Adrenal gland (tissue), 12 donors: Measurements from ENCODE around the gene CFAP69. TPM values are rescaled to one million over a fixed set of nuclear protein-coding genes. Genes with fewer than 3 reads are reported as not detected.
A peak's percentile ranks its signal among the peaks of the same experiment; 100 is the strongest.

ENCODE experiments used
- DNase-seq, 7 donors: peaks; one replicate each; pipeline ENCODE4 v3.0.0-alpha.2; 2019 to 2020
- H3K27ac ChIP-seq, 5 donors: fragments of 200-600 bp; sonication (generic) in 4 of 5; 1 replicate in 3 of 5; 2 replicates in 2 of 5; pipeline versions ENCODE4 v1.5.1 to v1.8.0; 2016 to 2020; ENCODE audit warnings: mild to moderate bottlenecking in 1 of 5
- H3K27me3 ChIP-seq: fragments of 200-600 bp; 2 replicates; pipeline ENCODE4 v1.8.0; 2021
- H3K36me3 ChIP-seq, 2 donors: fragments of 200-600 bp; replicated peaks in 1 of 2; 1 replicate in 1 of 2; 2 replicates in 1 of 2; pipeline versions ENCODE4 v1.5.1 to v1.8.0; 2018 to 2022
- H3K4me1 ChIP-seq, 2 donors: fragments of 200-600 bp; replicated peaks in 1 of 2; 1 replicate in 1 of 2; 2 replicates in 1 of 2; pipeline versions ENCODE4 v1.5.1 to v1.8.0; 2018 to 2021
- H3K4me3 ChIP-seq, 4 donors: fragments of 200-600 bp; sonication (generic) in 3 of 4; one replicate each; pipeline ENCODE4 v1.5.1; 2016 to 2018
- H3K9me3 ChIP-seq, 3 donors: fragments of 200-600 bp; sonication (generic) in 1 of 3; replicated peaks in 1 of 3; 1 replicate in 2 of 3; 2 replicates in 1 of 3; pipeline versions ENCODE4 v1.5.1 to v1.8.0; 2016 to 2021
- POLR2A ChIP-seq, 2 donors: fragments of 450-650 bp; IDR thresholded peaks; one replicate each; pipeline ENCODE4 v1.6.1; 2017; ENCODE audit warnings: antibody characterized with exemption in 2 of 2, mild to moderate bottlenecking in 2 of 2, moderate library complexity in 1 of 2
- WGBS, 4 donors: extraction: QIAGEN DNeasy Blood & Tissue Kit in 2 of 4; methylation state at CpG; one replicate each; pipeline versions ENCODE4 v1.1.5 to v1.1.7; 2013 to 2017; 5-methylcytosine and 5-hydroxymethylcytosine counted together
- intact Hi-C, 2 donors: fragments of 100-400 bp; cut with DNase I; formaldehyde crosslinking; loops; one replicate each; pipeline versions ENCODE4 v1.14.1 to v1.15.0; 2022 to 2023
- polyA plus RNA-seq, 3 donors: library from polyadenylated mRNA; stranded (reverse); fragments of 200-250 nt in 2 of 3; fragments of 350-450 nt in 1 of 3; fragmentation: Illumina TruSeq in 1 of 3; extraction: RNeasy Lipid Tissue Mini Kit (QIAGEN cat#74804) in 1 of 3; gene quantifications; one replicate each; pipeline ENCODE4 v1.2.3, GENCODE V29; 2013 to 2014
- total RNA-seq, 9 donors: library from RNA; depleted of rRNA in 4 of 9; stranded (reverse); fragments of >200 nt in 4 of 9; fragments of 120-200 nt in 1 of 9; fragmentation: NEBNext Ultra II Directional in 1 of 9; extraction: Animal tissue kit (Norgen Biotek cat#: 25700) in 1 of 9; gene quantifications; one replicate each; pipeline versions ENCODE4 v1.1.0 to v1.2.4, GENCODE V29; 2013 to 2023
- TF ChIP-seq, protein P1 (sequence below), 6 experiments: fragments of 450-650 bp in 4 of 6; fragments of 200-600 bp in 2 of 6; sonication (generic) in 1 of 6; IDR thresholded peaks; 1 replicate in 5 of 6; 2 replicates in 1 of 6; pipeline versions ENCODE4 v1.5.1 to v1.8.0; 2016 to 2021; ENCODE audit warnings: antibody characterized with exemption in 6 of 6, mild to moderate bottlenecking in 2 of 6, moderate library complexity in 1 of 6
- donor health status: healthy with polysubstance abuse.
- donor health status: Bipolar disorder and iron deficiency.
- donor health status: DM: yes; HTN: yes; CAD: no.
- donor health status: DM: no; HTN: no; CAD: no.
- donor health status: DM: no; HTN: no; CAD: no.
- donor health status: DM: yes; HTN: yes; CAD: no.

CFAP69 gene
- total and polyA plus RNA-seq, 12 donors = 0.42 to 10.2 (median 4.4) TPM

- Histone ChIP-seq H3K4me1 (peaks cover 6 to 9% of the 10 kb centered on the region in 2 donors), H3K27me3 (no peaks in the 10 kb centered on the region), H3K4me3 (peak overlapping the region in 2 of 4 donors; percentile 55 to 64), H3K27ac (peak overlapping the region in 2 of 5 donors; percentile 74 to 83), H3K36me3 (no peaks in the 10 kb centered on the region), H3K9me3 (no peaks in the 10 kb centered on the region)
- no peak for TF ChIP-seq POLR2A (IDR thresholded peaks at IDR 0.05)
- TF ChIP-seq, protein P1, sequence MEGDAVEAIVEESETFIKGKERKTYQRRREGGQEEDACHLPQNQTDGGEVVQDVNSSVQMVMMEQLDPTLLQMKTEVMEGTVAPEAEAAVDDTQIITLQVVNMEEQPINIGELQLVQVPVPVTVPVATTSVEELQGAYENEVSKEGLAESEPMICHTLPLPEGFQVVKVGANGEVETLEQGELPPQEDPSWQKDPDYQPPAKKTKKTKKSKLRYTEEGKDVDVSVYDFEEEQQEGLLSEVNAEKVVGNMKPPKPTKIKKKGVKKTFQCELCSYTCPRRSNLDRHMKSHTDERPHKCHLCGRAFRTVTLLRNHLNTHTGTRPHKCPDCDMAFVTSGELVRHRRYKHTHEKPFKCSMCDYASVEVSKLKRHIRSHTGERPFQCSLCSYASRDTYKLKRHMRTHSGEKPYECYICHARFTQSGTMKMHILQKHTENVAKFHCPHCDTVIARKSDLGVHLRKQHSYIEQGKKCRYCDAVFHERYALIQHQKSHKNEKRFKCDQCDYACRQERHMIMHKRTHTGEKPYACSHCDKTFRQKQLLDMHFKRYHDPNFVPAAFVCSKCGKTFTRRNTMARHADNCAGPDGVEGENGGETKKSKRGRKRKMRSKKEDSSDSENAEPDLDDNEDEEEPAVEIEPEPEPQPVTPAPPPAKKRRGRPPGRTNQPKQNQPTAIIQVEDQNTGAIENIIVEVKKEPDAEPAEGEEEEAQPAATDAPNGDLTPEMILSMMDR (IDR thresholded peaks at IDR 0.05) = no peak
- WGBS, 4 donors = 13 to 20% (median 15%) methylated on average over 6 of the region's 6 CpGs
- peak in 1 of 7 donors; percentile 2 for DNase-seq
- intact Hi-C loops = no loop called here
Observed at GRCh38 chr7:90212149-90212495, 32.9 kb upstream of the CFAP69 start.

DNA sequence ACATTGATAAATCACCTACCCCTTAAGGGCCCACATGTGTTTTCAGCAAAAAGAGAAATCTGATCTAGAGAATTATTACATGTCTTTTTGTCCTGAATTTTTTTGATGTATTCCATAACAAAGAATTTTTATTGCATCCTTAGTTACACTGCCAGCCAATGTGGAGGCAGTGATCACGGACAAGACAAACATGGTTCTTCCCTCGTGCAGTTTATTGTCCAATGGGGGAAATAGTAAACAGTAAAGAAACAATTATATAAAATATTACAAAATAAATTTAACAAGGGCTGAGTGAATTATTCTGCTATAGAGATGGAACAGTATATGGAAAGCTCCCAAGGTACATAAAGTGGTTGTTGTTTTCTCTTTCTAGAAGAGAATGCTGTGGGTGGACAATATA lies 31.5 kb upstream of the CFAP69 start:
- WGBS, 4 donors = 79 to 91% (median 84%) methylated on average over 2 of the region's 2 CpGs
- no peak for TF ChIP-seq POLR2A (IDR thresholded peaks at IDR 0.05)
- TF ChIP-seq, protein P1 (IDR thresholded peaks at IDR 0.05) = no peak
- Histone ChIP-seq H3K4me3 (no peak overlapping the region), H3K36me3 (no peaks in the 10 kb centered on the region), H3K27me3 (no peaks in the 10 kb centered on the region), H3K9me3 (no peaks in the 10 kb centered on the region), H3K4me1 (peaks cover 6 to 9% of the 10 kb centered on the region in 2 donors), H3K27ac (no peak overlapping the region)
- intact Hi-C loops = no loop called here
- DNase-seq = no peak

GRCh38 chr7:90216080-90216674 lies 28.8 kb upstream of the CFAP69 start:
- H3K27me3 ChIP-seq = no peaks in the 10 kb centered on the region
- peaks cover 1 to 3% of the 10 kb centered on the region in 2 donors for H3K4me1 ChIP-seq
- H3K4me3 ChIP-seq = no peak overlapping the region
- 85 to 92% (median 89%) methylated on average over 6 of the region's 6 CpGs for WGBS, 4 donors
- no peak for DNase-seq
- H3K9me3 ChIP-seq = no peaks in the 10 kb centered on the region
- intact Hi-C loops = no loop called here
- no peak overlapping the region for H3K27ac ChIP-seq
- no peaks in the 10 kb centered on the region for H3K36me3 ChIP-seq
- TF ChIP-seq, protein P1 (IDR thresholded peaks at IDR 0.05) = no peak
- TF ChIP-seq POLR2A (IDR thresholded peaks at IDR 0.05) = no peak

DNA sequence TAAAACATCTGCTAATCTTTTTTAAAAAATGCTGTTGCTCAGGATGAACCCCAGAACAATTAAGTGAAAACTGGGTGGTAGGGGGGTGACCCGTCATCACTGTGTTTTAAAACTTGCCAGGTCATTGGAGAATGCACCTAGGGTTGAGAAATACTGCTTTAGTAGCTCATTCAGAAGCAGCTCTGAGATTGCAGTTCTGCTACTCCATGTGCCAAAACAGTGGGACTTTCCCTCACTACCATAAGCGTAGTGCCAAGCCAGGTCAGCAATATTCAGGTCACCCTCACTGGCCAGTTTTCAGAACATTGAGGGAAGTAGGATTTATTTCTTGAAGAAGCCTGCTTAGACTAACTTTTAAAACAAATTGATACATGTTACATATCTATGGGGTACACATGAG lies 28.2 kb upstream of the CFAP69 start:
- no peak for DNase-seq
- H3K36me3 ChIP-seq = no peaks in the 10 kb centered on the region
- H3K4me3 ChIP-seq = no peak overlapping the region
- 66 to 85% (median 74%) methylated on average over 2 of the region's 2 CpGs for whole genome bisulfite sequencing, 4 donors
- no peaks in the 10 kb centered on the region for H3K27me3 ChIP-seq
- no peak for TF ChIP-seq POLR2A (IDR thresholded peaks at IDR 0.05)
- TF ChIP-seq, protein P1 (IDR thresholded peaks at IDR 0.05) = no peak
- no peaks in the 10 kb centered on the region for H3K9me3 ChIP-seq
- intact Hi-C loops = no loop called here
- H3K27ac ChIP-seq = no peak overlapping the region
- H3K4me1 ChIP-seq = no peaks in the 10 kb centered on the region
